Activated CD8-positive, alpha-beta memory T cell treated with anti-CD3 and anti-CD28 coated beads, Interleukin-2, amount 50 U/mL, for 24 hours (primary cell): ENCODE results near the gene AHNAK2.
"Not testable (repeated sequence)": the region's sequence is repeated elsewhere in the genome, so short reads cannot be mapped to it uniquely, and the experiment has no call there.

ENCODE experiments used
- DNase-seq: peaks from one replicate; pipeline ENCODE4 v3.0.0-alpha.2; 2020; ENCODE audit errors: extremely low read depth

AHNAK2 gene

GRCh38 chr14:104927432-104927816 is 50.8 kb downstream of the AHNAK2 start:
- DNase-seq = no peak

- DNase-seq = no peak
These were observed 51.3 kb downstream of the AHNAK2 start for GRCh38 chr14:104926619-104927431.

- DNase-seq = no peak
These were observed 52.1 kb downstream of the AHNAK2 start for GRCh38 chr14:104925855-104926609.

DNA sequence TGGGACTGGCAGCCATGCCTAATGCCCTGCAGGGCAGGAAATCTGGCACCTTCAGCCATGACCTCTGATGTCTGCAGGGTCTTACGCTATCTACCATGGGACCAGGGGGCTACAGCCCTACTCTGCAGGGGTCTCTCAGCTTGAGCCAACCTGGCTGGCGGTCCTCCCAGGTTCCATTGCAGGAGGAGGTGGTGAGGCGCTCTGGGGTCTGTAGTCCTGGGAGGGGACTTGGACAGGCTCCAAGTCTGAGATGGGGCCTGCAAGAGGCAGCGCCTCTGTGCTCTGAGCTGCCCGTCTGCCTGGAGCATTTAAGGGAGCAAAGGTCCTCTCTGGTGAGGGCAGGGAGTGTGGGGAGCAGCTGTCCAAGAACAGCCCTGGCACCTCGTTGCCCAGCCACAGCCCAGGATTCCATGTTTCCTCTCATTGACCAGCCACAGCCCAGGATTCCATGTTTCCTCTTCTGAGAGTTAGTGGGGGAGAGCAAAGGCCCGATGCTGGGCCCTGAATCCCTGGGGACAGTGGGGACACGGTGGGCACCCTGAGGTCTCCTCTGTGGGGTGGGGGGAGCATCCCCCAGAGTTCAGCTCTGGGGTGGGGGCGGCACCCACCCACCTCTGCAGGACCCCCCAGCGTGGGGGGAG is 52.8 kb downstream of the AHNAK2 start:
- DNase-seq = no peak

- no peak for DNase-seq
These were observed 53.6 kb downstream of the AHNAK2 start, which contains the start of gene PLD4 for GRCh38 chr14:104924421-104925213. TSS of gene PLD4 (plus strand) at chr14:104924879. CDS start at chr14:104927141, 2,262 bp downstream.

- no peak for DNase-seq
These were observed 54.3 kb downstream of the AHNAK2 start for GRCh38 chr14:104923640-104924420.

- no peak for DNase-seq
These were observed 58.2 kb downstream of the AHNAK2 start for GRCh38 chr14:104919993-104920315.

DNA sequence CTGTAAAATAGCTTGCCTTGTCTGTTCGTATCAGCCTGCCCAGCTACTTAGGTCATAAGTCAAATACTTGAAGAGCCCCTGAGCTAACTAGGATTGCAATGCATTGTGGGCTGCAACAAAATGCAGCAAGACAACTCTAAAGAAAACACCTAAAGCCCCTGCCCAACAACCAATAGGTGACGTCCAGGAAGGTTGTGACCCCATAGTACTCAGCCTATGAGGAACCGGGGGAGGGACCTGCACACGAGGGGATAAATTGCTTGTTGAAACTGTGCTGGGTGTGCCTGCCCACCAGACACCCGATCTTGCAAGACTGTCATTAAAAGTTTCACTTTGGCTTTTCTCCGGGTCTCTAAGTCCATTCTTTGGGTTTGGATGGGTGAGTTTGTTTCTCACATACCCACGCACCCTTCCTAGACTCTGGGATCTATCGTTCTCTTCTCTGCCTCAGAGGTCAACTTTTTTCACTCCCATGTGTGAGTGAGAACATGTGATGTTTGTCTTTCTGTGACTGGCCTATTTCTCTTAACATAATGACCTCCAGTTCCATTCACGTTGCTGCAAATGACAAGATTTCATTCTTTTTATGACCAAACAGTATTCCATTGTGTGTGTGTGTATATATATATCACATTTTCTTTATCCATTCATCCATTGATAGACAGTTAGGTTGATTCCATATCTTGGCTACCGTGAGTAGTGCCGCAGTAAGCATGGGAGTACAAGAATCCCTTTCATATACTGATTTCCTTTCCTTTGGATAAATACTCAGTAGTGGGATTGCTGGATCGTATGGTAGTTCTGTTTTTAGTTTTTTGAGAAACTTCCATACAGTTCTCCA is 58.8 kb downstream of the AHNAK2 start:
- DNase-seq = not testable (repeated sequence)

GRCh38 chr14:104917993-104918392 is 60.2 kb downstream of the AHNAK2 start:
- DNase-seq = no peak

GRCh38 chr14:104917116-104917515 is 61.1 kb downstream of the AHNAK2 start:
- DNase-seq = no peak

- no peak for DNase-seq
These were observed 64.7 kb downstream of the AHNAK2 start for GRCh38 chr14:104913435-104913834.

DNA sequence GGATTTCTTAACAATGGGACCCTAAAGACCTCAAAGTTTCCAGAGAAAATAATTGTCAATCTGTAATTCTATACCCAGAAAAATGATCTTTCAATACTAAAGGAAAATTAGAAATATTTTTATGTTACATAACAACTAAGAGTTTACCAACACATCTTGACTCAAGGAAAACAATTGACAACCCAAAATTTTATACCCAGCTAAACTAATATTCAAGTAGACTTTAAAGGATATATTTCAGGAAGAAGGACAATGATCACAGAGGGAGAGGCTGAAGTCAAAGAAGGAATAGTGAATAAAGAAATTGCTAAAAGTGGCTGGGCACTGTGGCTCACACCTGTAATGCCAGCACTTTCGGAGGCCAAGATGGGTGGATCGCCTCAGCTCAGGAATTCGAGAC is 66.1 kb downstream of the AHNAK2 start:
- DNase-seq = no peak

GRCh38 chr14:104908303-104908702 is 69.9 kb downstream of the AHNAK2 start:
- DNase-seq = no peak

DNA sequence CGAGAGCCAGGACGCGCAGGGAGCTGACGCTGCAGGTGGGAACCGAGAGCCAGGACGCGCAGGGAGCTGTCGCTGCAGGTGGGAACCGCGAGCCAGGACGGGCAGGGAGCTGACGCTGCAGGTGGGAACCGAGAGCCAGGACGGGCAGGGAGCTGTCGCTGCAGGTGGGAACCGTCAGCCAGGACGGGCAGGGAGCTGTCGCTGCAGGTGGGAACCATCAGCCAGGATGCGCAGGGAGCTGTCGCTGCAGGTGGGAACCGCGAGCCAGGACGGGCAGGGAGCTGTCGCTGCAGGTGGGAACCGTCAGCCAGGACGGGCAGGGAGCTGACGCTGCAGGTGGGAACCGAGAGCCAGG is 72.6 kb downstream of the AHNAK2 start:
- not testable (repeated sequence) for DNase-seq

DNA sequence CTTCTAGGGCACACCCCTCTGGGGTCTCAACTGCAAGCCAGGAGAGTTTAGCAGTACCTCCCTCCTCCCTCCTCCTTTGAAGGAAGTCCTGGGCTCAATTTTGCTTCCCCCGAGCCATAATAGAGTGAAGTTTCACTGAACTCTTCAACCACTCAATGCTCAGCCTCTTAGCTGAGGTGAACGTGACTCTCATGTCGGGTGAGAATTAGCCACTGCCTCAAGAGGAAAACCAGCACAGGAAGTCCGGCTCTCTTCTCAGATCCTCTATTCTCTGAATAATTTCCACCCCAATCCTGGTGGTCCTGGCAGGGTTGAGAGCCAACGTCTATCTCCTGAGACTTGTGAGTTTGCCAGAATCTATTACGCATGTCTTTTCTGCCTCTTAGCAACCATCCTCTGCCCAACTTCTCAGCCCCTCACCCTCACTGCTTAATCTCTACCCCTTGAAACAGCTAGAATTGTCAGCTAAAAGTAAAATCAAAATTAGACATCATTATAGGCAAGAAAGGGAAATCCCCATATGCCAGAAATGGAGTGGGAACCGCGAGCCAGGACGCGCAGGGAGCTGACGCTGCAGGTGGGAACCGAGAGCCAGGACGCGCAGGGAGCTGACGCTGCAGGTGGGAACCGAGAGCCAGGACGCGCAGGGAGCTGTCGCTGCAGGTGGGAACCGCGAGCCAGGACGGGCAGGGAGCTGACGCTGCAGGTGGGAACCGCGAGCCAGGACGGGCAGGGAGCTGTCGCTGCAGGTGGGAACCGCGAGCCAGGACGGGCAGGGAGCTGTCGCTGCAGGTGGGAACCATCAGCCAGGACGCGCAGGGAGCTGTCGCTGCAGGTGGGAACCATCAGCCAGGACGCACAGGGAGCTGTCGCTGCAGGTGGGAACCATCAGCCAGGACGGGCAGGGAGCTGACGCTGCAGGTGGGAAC is 73.3 kb downstream of the AHNAK2 start:
- DNase-seq = not testable (repeated sequence)

GRCh38 chr14:104903990-104904389 is 74.2 kb downstream of the AHNAK2 start:
- DNase-seq = no peak

- DNase-seq = no peak
These were observed 77.3 kb downstream of the AHNAK2 start for GRCh38 chr14:104900639-104901512.

GRCh38 chr14:104899781-104900180 is 78.4 kb downstream of the AHNAK2 start:
- no peak for DNase-seq
